Activated CD4-positive, alpha-beta memory T cell treated with anti-CD3 and anti-CD28 coated beads, Interleukin-2, amount 10 ng/mL, durations not matched to agents 7 days and 5 days (primary cell): Measurements from ENCODE around the gene IL22RA2. TPM values are rescaled to one million over a fixed set of nuclear protein-coding genes. Genes with fewer than 3 reads are reported as not detected.

Experiments used
- CTCF ChIA-PET: fragments of 350-600 bp; sonication (Branson Sonifier 250); formaldehyde crosslinking; loops from one replicate; lab custom pipeline; 2021; ENCODE audit warnings: antibody characterized with exemption, inconsistent platforms; lab: Charles Lee
- POLR2A ChIA-PET: fragments of 350-600 bp; sonication (Branson Sonifier 250); formaldehyde crosslinking; loops from one replicate; lab custom pipeline; 2021; ENCODE audit warnings: antibody characterized with exemption; lab: Charles Lee
- DNase-seq: peaks from one replicate; pipeline ENCODE4 v3.0.0-alpha.2; 2020
- H3K27ac Mint-ChIP-seq: one replicate; pipeline ENCODE4 v1.8.0; 2021; ENCODE audit warnings: mild to moderate bottlenecking, mixed read lengths
- H3K27me3 Mint-ChIP-seq: one replicate; pipeline ENCODE4 v1.8.0; 2021; ENCODE audit warnings: mixed read lengths
- H3K36me3 Mint-ChIP-seq: one replicate; pipeline ENCODE4 v1.8.0; 2021; ENCODE audit warnings: low read depth, mixed read lengths
- H3K4me1 Mint-ChIP-seq: one replicate; pipeline ENCODE4 v1.8.0; 2021; ENCODE audit warnings: mixed read lengths
- H3K4me3 Mint-ChIP-seq: one replicate; pipeline ENCODE4 v1.8.0; 2021; ENCODE audit warnings: mild to moderate bottlenecking, mixed read lengths
- H3K9me3 Mint-ChIP-seq: one replicate; pipeline ENCODE4 v1.8.0; 2021; ENCODE audit warnings: mixed read lengths
- total RNA-seq, 2 experiments: library from RNA; stranded (reverse); gene quantifications; one replicate each; pipeline ENCODE4 v1.2.3, GENCODE V29; 2021

The IL22RA2 gene
- total RNA-seq, 2 experiments from 2014 or later, result not detected

GRCh38 chr6:137105375-137105774 lies 68.1 kb downstream of the IL22RA2 start:
- H3K27me3 Mint-ChIP-seq, result no peaks in the 10 kb centered on the region
- H3K4me3 Mint-ChIP-seq, result no peak overlapping the region
- peaks cover 29% of the 10 kb centered on the region for H3K4me1 Mint-ChIP-seq
- H3K36me3 Mint-ChIP-seq, result peaks cover 9% of the 10 kb centered on the region
- H3K9me3 Mint-ChIP-seq, result peaks cover 8% of the 10 kb centered on the region
- peak overlapping the region; percentile 7 for H3K27ac Mint-ChIP-seq
- ChIA-PET POLR2A (no interaction called here), CTCF (interaction anchor here (0.8 kb wide), 1 partner anchor 10 kb away, joined by 3 read pairs; no protein-coding TSS in a partner anchor)
- DNase-seq, result no peak

GRCh38 chr6:137104926-137105325 lies 68.5 kb downstream of the IL22RA2 start:
- Mint-ChIP-seq H3K4me1 (peaks cover 29% of the 10 kb centered on the region), H3K4me3 (no peak overlapping the region), H3K27me3 (no peaks in the 10 kb centered on the region), H3K36me3 (peaks cover 9% of the 10 kb centered on the region), H3K27ac (no peak overlapping the region), H3K9me3 (peaks cover 8% of the 10 kb centered on the region)
- CTCF ChIA-PET, result interaction anchor here (0.8 kb wide), 1 partner anchor 9 kb away, joined by 3 read pairs; no protein-coding TSS in a partner anchor
- POLR2A ChIA-PET, result no interaction called here
- DNase-seq, result no peak

GRCh38 chr6:137102851-137103492 lies 70.5 kb downstream of the IL22RA2 start:
- no peaks in the 10 kb centered on the region for H3K27me3 Mint-ChIP-seq
- peaks cover 9% of the 10 kb centered on the region for H3K36me3 Mint-ChIP-seq
- H3K4me3 Mint-ChIP-seq, result no peak overlapping the region
- ChIA-PET CTCF (interaction anchor here (1.4 kb wide), 1 partner anchor 9 kb away, joined by 7 read pairs; no protein-coding TSS in a partner anchor), POLR2A (interaction anchor here (0.5 to 0.8 kb wide), 2 partner anchors 63 to 1608 kb away, joined by 3 to 4 read pairs; no protein-coding TSS in a partner anchor)
- peaks cover 29% of the 10 kb centered on the region for H3K4me1 Mint-ChIP-seq
- H3K9me3 Mint-ChIP-seq, result peaks cover 8% of the 10 kb centered on the region
- peak; percentile 27 for DNase-seq
- H3K27ac Mint-ChIP-seq, result peak overlapping the region; percentile 12

GRCh38 chr6:137102050-137102848 lies 71.2 kb downstream of the IL22RA2 start:
- CTCF ChIA-PET, result interaction anchor here (0.5 to 1.4 kb wide), 2 partner anchors 8 to 353 kb away, joined by 3 to 7 read pairs; no protein-coding TSS in a partner anchor
- POLR2A ChIA-PET, result no interaction called here
- Mint-ChIP-seq H3K4me1 (peaks cover 29% of the 10 kb centered on the region), H3K4me3 (no peak overlapping the region), H3K27me3 (no peaks in the 10 kb centered on the region), H3K36me3 (peaks cover 9% of the 10 kb centered on the region), H3K9me3 (peaks cover 5% of the 10 kb centered on the region), H3K27ac (peak overlapping the region; percentile 12)
- DNase-seq, result no peak

GRCh38 chr6:137099689-137100403 lies 73.6 kb downstream of the IL22RA2 start:
- H3K27me3 Mint-ChIP-seq, result no peaks in the 10 kb centered on the region
- H3K36me3 Mint-ChIP-seq, result peaks cover 2% of the 10 kb centered on the region
- H3K27ac Mint-ChIP-seq, result no peak overlapping the region
- no peak for DNase-seq
- ChIA-PET POLR2A (no interaction called here), CTCF (no interaction called here)
- H3K4me3 Mint-ChIP-seq, result no peak overlapping the region
- peaks cover 5% of the 10 kb centered on the region for H3K9me3 Mint-ChIP-seq
- H3K4me1 Mint-ChIP-seq, result peaks cover 36% of the 10 kb centered on the region

GRCh38 chr6:137097526-137097925 lies 75.9 kb downstream of the IL22RA2 start:
- Mint-ChIP-seq H3K36me3 (no peaks in the 10 kb centered on the region), H3K4me1 (peaks cover 34% of the 10 kb centered on the region), H3K4me3 (no peak overlapping the region), H3K9me3 (peaks cover 3% of the 10 kb centered on the region), H3K27ac (no peak overlapping the region), H3K27me3 (no peaks in the 10 kb centered on the region)
- CTCF ChIA-PET, result interaction anchor here (0.7 to 1.6 kb wide), 2 partner anchors 78 to 318 kb away, joined by 3 to 5 read pairs; no protein-coding TSS in a partner anchor
- no peak for DNase-seq
- POLR2A ChIA-PET, result no interaction called here

GRCh38 chr6:137097057-137097456 lies 76.4 kb downstream of the IL22RA2 start:
- no peak for DNase-seq
- POLR2A ChIA-PET, result no interaction called here
- Mint-ChIP-seq H3K36me3 (no peaks in the 10 kb centered on the region), H3K27ac (no peak overlapping the region), H3K27me3 (no peaks in the 10 kb centered on the region), H3K4me3 (no peak overlapping the region), H3K4me1 (peaks cover 31% of the 10 kb centered on the region), H3K9me3 (no peaks in the 10 kb centered on the region)
- CTCF ChIA-PET, result interaction anchor here (1.4 to 1.6 kb wide), 2 partner anchors 318 to 545 kb away, joined by 3 read pairs; no protein-coding TSS in a partner anchor

GRCh38 chr6:137095651-137096238 lies 77.7 kb downstream of the IL22RA2 start:
- ChIA-PET CTCF (interaction anchor here (0.8 to 2.1 kb wide), 6 partner anchors 10 to 546 kb away, joined by 3 to 9 read pairs (median 3); no protein-coding TSS in a partner anchor), POLR2A (interaction anchor here (1.7 kb wide), 1 partner anchor 70 kb away, joined by 9 read pairs; no protein-coding TSS in a partner anchor)

GRCh38 chr6:137095093-137095492 lies 78.4 kb downstream of the IL22RA2 start:
- peaks cover 31% of the 10 kb centered on the region for H3K4me1 Mint-ChIP-seq

More at GRCh38 chr6:137095651-137096238, 77.7 kb downstream of the IL22RA2 start:
- no peaks in the 10 kb centered on the region for H3K27me3 Mint-ChIP-seq
- H3K36me3 Mint-ChIP-seq, result no peaks in the 10 kb centered on the region
- no peak overlapping the region for H3K4me3 Mint-ChIP-seq
- DNase-seq, result no peak
- no peak overlapping the region for H3K27ac Mint-ChIP-seq
- peaks cover 31% of the 10 kb centered on the region for H3K4me1 Mint-ChIP-seq
- H3K9me3 Mint-ChIP-seq, result no peaks in the 10 kb centered on the region

GRCh38 chr6:137094411-137095008 lies 78.9 kb downstream of the IL22RA2 start:
- Mint-ChIP-seq H3K27ac (no peak overlapping the region), H3K9me3 (no peaks in the 10 kb centered on the region), H3K4me1 (peaks cover 31% of the 10 kb centered on the region), H3K27me3 (no peaks in the 10 kb centered on the region), H3K4me3 (no peak overlapping the region), H3K36me3 (no peaks in the 10 kb centered on the region)
- CTCF ChIA-PET, result interaction anchor here (0.6 to 2.7 kb wide), 26 partner anchors 9 to 547 kb away, joined by 3 to 45 read pairs (median 4); partner anchors contain the start of gene IL22RA2
- DNase-seq, result peak; percentile 66
- POLR2A ChIA-PET, result interaction anchor here (1.5 to 1.7 kb wide), 2 partner anchors 71 to 123 kb away, joined by 5 to 9 read pairs; no protein-coding TSS in a partner anchor

More at GRCh38 chr6:137095093-137095492, 78.4 kb downstream of the IL22RA2 start:
- H3K9me3 Mint-ChIP-seq, result no peaks in the 10 kb centered on the region
- H3K27me3 Mint-ChIP-seq, result no peaks in the 10 kb centered on the region
- CTCF ChIA-PET, result interaction anchor here (0.8 to 2.7 kb wide), 15 partner anchors 8 to 226 kb away, joined by 3 to 45 read pairs (median 7); partner anchors contain the start of gene IL22RA2
- H3K27ac Mint-ChIP-seq, result no peak overlapping the region
- no peak for DNase-seq
- POLR2A ChIA-PET, result interaction anchor here (1.5 to 1.7 kb wide), 2 partner anchors 70 to 123 kb away, joined by 5 to 9 read pairs; no protein-coding TSS in a partner anchor
- H3K36me3 Mint-ChIP-seq, result no peaks in the 10 kb centered on the region
- no peak overlapping the region for H3K4me3 Mint-ChIP-seq
